ENCODE results near the gene AGPAT1. TPM values are rescaled to one million over a fixed set of nuclear protein-coding genes. Genes with fewer than 3 reads are reported as not detected.
A peak's percentile ranks its signal among the peaks of the same experiment; 100 is the strongest.

AGPAT1 gene
- total and polyA plus RNA-seq, 10 of the 15 experiments (the other 5 are each of a cell fraction or from before 2014, with no cell fraction given) = 13.9 to 39.5 (median 24.7) TPM

- FAIRE-seq = no peak
- H3K36me3 ChIP-seq (ENCODE audit: control insufficient read depth in 2 of 2, insufficient read depth in 2 of 2, low read length in 1 of 2) = peaks cover 0 to 3% of the 10 kb centered on the region in 2 experiments; a peak in 1 of 4 replicates
- H3K4me1 ChIP-seq (ENCODE audit: control insufficient read depth, insufficient read depth, low read length) = no peaks in the 10 kb centered on the region
- RAD21 ChIA-PET (ENCODE audit: unreplicated experiment) = no interaction called here
- in situ Hi-C loops (cut with MboI) (no loop called here), intact Hi-C loops (cut with micrococcal nuclease; ENCODE audit: unreplicated experiment) (no loop called here)
- DNase-seq (ENCODE audit: low read depth, low spot score) = no peak
- no peak overlapping the region for H3K4me2 ChIP-seq (ENCODE audit: control insufficient read depth, insufficient read depth)
- H3K9ac ChIP-seq (ENCODE audit: control insufficient read depth, insufficient read depth, low read length) = no peak overlapping the region
- POLR2A ChIA-PET = no interaction called here
- no peak overlapping the region for H3K4me3 ChIP-seq
- no peaks in the 10 kb centered on the region for H3K27me3 ChIP-seq (replicated peaks in 1 of 2; ENCODE audit: control insufficient read depth in 2 of 2, insufficient read depth in 2 of 2, low read length in 1 of 2)
- no peaks in the 10 kb centered on the region for H3K9me3 ChIP-seq (replicated peaks; ENCODE audit: control insufficient read depth, insufficient read depth, low read length)
- ATAC-seq = no peak
- no peak overlapping the region for H3K27ac ChIP-seq (ENCODE audit: control insufficient read depth, insufficient read depth)
- CTCF ChIA-PET = no interaction called here
- H3K79me2 ChIP-seq (ENCODE audit: control insufficient read depth, insufficient read depth, low read length) = no peaks in the 10 kb centered on the region
- 26% methylated on average over 2 of the region's 2 CpGs for WGBS (ENCODE audit: insufficient coverage, insufficient replicate concordance, low lambda C conversion rate, missing lambda C conversion rate)
- TSS peak; percentile 73 for BruUV-seq (replicated peaks)
- SMC1A ChIA-PET (ENCODE audit: uncharacterized antibody, unreplicated experiment) = no interaction called here
- H2AFZ ChIP-seq (ENCODE audit: control insufficient read depth, low read depth, low read length) = no peak overlapping the region
- no peaks in the 10 kb centered on the region; the same call in 1 of the 2 replicates for H4K20me1 ChIP-seq (ENCODE audit: control insufficient read depth, insufficient read depth)
- TF ChIP-seq, protein P1, sequence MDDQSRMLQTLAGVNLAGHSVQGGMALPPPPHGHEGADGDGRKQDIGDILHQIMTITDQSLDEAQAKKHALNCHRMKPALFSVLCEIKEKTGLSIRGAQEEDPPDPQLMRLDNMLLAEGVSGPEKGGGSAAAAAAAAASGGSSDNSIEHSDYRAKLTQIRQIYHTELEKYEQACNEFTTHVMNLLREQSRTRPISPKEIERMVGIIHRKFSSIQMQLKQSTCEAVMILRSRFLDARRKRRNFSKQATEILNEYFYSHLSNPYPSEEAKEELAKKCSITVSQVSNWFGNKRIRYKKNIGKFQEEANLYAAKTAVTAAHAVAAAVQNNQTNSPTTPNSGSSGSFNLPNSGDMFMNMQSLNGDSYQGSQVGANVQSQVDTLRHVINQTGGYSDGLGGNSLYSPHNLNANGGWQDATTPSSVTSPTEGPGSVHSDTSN (IDR thresholded peaks at IDR 0.05; ENCODE audit: insufficient replicate concordance, low read depth, low read length) = no peak
- no peak for TF ChIP-seq NBN (IDR thresholded peaks at IDR 0.05)
- no peak for TF ChIP-seq FOXK2 (IDR thresholded peaks at IDR 0.05)
- TF ChIP-seq PRDM15 (CRISPR knock-in tag; IDR thresholded peaks at IDR 0.05) = no peak
- no peak for TF ChIP-seq SMAD1 (IDR thresholded peaks at IDR 0.05; ENCODE audit: low read depth, partially characterized antibody)
- TF ChIP-seq, protein P2, sequence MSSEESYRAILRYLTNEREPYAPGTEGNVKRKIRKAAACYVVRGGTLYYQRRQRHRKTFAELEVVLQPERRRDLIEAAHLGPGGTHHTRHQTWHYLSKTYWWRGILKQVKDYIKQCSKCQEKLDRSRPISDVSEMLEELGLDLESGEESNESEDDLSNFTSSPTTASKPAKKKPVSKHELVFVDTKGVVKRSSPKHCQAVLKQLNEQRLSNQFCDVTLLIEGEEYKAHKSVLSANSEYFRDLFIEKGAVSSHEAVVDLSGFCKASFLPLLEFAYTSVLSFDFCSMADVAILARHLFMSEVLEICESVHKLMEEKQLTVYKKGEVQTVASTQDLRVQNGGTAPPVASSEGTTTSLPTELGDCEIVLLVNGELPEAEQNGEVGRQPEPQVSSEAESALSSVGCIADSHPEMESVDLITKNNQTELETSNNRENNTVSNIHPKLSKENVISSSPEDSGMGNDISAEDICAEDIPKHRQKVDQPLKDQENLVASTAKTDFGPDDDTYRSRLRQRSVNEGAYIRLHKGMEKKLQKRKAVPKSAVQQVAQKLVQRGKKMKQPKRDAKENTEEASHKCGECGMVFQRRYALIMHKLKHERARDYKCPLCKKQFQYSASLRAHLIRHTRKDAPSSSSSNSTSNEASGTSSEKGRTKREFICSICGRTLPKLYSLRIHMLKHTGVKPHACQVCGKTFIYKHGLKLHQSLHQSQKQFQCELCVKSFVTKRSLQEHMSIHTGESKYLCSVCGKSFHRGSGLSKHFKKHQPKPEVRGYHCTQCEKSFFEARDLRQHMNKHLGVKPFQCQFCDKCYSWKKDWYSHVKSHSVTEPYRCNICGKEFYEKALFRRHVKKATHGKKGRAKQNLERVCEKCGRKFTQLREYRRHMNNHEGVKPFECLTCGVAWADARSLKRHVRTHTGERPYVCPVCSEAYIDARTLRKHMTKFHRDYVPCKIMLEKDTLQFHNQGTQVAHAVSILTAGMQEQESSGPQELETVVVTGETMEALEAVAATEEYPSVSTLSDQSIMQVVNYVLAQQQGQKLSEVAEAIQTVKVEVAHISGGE (CRISPR knock-in tag; IDR thresholded peaks at IDR 0.05) = no peak
- no peak for TF ChIP-seq NR2F1 (conservative IDR thresholded peaks at IDR 0.05)
- TF ChIP-seq, protein P3, sequence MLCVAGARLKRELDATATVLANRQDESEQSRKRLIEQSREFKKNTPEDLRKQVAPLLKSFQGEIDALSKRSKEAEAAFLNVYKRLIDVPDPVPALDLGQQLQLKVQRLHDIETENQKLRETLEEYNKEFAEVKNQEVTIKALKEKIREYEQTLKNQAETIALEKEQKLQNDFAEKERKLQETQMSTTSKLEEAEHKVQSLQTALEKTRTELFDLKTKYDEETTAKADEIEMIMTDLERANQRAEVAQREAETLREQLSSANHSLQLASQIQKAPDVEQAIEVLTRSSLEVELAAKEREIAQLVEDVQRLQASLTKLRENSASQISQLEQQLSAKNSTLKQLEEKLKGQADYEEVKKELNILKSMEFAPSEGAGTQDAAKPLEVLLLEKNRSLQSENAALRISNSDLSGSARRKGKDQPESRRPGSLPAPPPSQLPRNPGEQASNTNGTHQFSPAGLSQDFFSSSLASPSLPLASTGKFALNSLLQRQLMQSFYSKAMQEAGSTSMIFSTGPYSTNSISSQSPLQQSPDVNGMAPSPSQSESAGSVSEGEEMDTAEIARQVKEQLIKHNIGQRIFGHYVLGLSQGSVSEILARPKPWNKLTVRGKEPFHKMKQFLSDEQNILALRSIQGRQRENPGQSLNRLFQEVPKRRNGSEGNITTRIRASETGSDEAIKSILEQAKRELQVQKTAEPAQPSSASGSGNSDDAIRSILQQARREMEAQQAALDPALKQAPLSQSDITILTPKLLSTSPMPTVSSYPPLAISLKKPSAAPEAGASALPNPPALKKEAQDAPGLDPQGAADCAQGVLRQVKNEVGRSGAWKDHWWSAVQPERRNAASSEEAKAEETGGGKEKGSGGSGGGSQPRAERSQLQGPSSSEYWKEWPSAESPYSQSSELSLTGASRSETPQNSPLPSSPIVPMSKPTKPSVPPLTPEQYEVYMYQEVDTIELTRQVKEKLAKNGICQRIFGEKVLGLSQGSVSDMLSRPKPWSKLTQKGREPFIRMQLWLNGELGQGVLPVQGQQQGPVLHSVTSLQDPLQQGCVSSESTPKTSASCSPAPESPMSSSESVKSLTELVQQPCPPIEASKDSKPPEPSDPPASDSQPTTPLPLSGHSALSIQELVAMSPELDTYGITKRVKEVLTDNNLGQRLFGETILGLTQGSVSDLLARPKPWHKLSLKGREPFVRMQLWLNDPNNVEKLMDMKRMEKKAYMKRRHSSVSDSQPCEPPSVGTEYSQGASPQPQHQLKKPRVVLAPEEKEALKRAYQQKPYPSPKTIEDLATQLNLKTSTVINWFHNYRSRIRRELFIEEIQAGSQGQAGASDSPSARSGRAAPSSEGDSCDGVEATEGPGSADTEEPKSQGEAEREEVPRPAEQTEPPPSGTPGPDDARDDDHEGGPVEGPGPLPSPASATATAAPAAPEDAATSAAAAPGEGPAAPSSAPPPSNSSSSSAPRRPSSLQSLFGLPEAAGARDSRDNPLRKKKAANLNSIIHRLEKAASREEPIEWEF (IDR thresholded peaks at IDR 0.05; ENCODE audit: insufficient replicate concordance, low read depth, low read length) = no peak
- TF ChIP-seq IRF4 (IDR thresholded peaks at IDR 0.05; ENCODE audit: low read depth, low read length) = no peak
- TF ChIP-seq ZNF24 (IDR thresholded peaks at IDR 0.05) = no peak
- TF ChIP-seq HDAC6 (IDR thresholded peaks at IDR 0.05; ENCODE audit: unreplicated experiment) = no peak
These were observed 7.5 kb downstream of the AGPAT1 start for GRCh38 chr6:32168350-32168749.

All from GM12878 (cell line).